ENCODE data around the gene DIPK2A. TPM values are rescaled to one million over a fixed set of nuclear protein-coding genes. Genes with fewer than 3 reads are reported as not detected.

DIPK2A gene
- total RNA-seq, 1 experiment from 2014 or later: 14.3 TPM

DNA sequence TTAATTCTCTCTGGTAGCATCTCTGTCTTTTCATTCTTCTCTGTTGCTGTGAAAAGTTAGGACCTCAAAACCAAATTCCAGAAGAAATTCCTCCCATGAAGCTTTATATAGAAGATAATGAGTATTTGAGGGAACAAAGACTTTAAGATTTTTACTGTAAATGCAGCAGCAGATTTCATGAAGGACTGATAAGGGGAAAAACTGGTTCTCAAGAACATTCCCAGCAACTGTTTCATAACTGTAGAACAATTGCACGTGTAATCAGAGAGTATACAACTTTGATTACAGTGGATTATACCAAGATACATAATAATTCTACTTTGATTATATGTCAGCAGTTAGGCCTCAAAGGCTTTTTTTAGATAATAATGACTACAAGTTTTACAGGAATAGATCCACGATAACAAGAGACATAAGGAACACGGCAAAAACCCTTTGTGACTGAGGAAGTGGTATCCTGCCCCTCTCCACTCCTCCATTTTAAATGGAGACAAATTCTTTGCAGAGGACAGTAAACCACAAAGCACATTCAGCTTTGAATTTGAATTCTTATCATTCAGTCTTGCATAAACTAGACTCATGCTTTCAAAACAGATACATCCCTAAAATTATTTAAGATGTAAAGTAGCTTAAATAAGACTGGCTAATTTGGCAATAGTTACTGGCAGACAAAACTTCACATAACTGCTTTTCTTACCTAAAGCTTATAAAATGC lies 42.9 kb upstream of the DIPK2A start:
- Histone ChIP-seq H3K27ac (ENCODE audit: low read length) (no peak overlapping the region), H3K9me3 (ENCODE audit: control insufficient read depth, insufficient read depth, low read depth, low read length) (no peaks in the 10 kb centered on the region), H3K4me3 (ENCODE audit: low read depth in 2 of 2, low read length in 2 of 2) (no peak overlapping the region), H3K27me3 (ENCODE audit: control insufficient read depth, insufficient read depth, low read length) (no peaks in the 10 kb centered on the region), H3K36me3 (ENCODE audit: control insufficient read depth, insufficient read depth, low read length) (no peaks in the 10 kb centered on the region), H3K4me1 (ENCODE audit: control insufficient read depth, insufficient read depth, low read length) (no peaks in the 10 kb centered on the region)
- no peak for DNase-seq (ENCODE audit: low read depth, low spot score)
- in situ Hi-C loops (cut with HindIII; ENCODE audit: low pct_unique_long_range_greater_than_20kb, low sequenced_read_pairs): no loop called here
- ATAC-seq: no peak
- TF ChIP-seq TCF7L2 (IDR thresholded peaks at IDR 0.05; ENCODE audit: low read depth, low read length) (no peak), SIN3A (IDR thresholded peaks at IDR 0.05; ENCODE audit: borderline replicate concordance, insufficient read depth, low read depth, low read length) (no peak)
- TF ChIP-seq, protein P1, sequence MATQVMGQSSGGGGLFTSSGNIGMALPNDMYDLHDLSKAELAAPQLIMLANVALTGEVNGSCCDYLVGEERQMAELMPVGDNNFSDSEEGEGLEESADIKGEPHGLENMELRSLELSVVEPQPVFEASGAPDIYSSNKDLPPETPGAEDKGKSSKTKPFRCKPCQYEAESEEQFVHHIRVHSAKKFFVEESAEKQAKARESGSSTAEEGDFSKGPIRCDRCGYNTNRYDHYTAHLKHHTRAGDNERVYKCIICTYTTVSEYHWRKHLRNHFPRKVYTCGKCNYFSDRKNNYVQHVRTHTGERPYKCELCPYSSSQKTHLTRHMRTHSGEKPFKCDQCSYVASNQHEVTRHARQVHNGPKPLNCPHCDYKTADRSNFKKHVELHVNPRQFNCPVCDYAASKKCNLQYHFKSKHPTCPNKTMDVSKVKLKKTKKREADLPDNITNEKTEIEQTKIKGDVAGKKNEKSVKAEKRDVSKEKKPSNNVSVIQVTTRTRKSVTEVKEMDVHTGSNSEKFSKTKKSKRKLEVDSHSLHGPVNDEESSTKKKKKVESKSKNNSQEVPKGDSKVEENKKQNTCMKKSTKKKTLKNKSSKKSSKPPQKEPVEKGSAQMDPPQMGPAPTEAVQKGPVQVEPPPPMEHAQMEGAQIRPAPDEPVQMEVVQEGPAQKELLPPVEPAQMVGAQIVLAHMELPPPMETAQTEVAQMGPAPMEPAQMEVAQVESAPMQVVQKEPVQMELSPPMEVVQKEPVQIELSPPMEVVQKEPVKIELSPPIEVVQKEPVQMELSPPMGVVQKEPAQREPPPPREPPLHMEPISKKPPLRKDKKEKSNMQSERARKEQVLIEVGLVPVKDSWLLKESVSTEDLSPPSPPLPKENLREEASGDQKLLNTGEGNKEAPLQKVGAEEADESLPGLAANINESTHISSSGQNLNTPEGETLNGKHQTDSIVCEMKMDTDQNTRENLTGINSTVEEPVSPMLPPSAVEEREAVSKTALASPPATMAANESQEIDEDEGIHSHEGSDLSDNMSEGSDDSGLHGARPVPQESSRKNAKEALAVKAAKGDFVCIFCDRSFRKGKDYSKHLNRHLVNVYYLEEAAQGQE (IDR thresholded peaks at IDR 0.05; ENCODE audit: insufficient read depth in 1 of 2, low read depth in 2 of 2, low read length in 1 of 2): no peak
- ChIA-PET POLR2A (no interaction called here), CTCF (no interaction called here)
- BruUV-seq (replicated peaks): no TSS peak
- intact Hi-C loops (cut with micrococcal nuclease; ENCODE audit: unreplicated experiment): no loop called here

DNA sequence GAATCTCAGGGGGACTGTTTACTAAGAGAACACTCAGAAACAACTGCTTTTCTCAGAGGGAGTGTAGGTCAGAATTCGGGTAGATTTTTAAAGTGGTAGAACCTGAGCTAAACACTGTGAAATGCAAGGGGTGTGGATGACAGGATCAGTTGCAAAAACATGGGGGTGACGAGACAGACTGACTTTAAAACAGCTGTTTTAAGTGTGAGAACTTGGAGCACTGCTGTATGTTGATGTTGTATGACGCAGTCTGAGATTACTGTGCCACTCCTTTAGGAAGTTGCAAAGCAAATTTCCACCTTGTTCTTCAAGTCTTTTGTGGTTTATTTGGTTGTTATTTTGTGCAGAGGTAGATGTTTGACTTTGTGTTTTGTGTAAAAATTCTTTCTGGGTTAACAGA lies 36.8 kb upstream of the DIPK2A start:
- DNase-seq (ENCODE audit: low read depth, low spot score) (no peak), ATAC-seq (no peak)
- ChIA-PET POLR2A (no interaction called here), CTCF (interaction anchor here (0.6 kb wide), 1 partner anchor 35 kb away, joined by 3 read pairs; no protein-coding TSS in a partner anchor)
- no TSS peak for BruUV-seq (replicated peaks)
- H3K27ac ChIP-seq (ENCODE audit: low read length): no peak overlapping the region
- H3K4me1 ChIP-seq (ENCODE audit: control insufficient read depth, insufficient read depth, low read length): no peaks in the 10 kb centered on the region
- in situ Hi-C loops (cut with HindIII; ENCODE audit: low pct_unique_long_range_greater_than_20kb, low sequenced_read_pairs) (no loop called here), intact Hi-C loops (cut with micrococcal nuclease; ENCODE audit: unreplicated experiment) (no loop called here)
- no peak for TF ChIP-seq POLR2AphosphoS5 (IDR thresholded peaks at IDR 0.05; ENCODE audit: low read depth, low read length)
- TF ChIP-seq, protein P1 (IDR thresholded peaks at IDR 0.05; ENCODE audit: insufficient read depth in 1 of 2, low read depth in 2 of 2, low read length in 1 of 2): no peak
- TF ChIP-seq TCF7L2 (IDR thresholded peaks at IDR 0.05; ENCODE audit: low read depth, low read length): no peak
- TF ChIP-seq, protein P2, sequence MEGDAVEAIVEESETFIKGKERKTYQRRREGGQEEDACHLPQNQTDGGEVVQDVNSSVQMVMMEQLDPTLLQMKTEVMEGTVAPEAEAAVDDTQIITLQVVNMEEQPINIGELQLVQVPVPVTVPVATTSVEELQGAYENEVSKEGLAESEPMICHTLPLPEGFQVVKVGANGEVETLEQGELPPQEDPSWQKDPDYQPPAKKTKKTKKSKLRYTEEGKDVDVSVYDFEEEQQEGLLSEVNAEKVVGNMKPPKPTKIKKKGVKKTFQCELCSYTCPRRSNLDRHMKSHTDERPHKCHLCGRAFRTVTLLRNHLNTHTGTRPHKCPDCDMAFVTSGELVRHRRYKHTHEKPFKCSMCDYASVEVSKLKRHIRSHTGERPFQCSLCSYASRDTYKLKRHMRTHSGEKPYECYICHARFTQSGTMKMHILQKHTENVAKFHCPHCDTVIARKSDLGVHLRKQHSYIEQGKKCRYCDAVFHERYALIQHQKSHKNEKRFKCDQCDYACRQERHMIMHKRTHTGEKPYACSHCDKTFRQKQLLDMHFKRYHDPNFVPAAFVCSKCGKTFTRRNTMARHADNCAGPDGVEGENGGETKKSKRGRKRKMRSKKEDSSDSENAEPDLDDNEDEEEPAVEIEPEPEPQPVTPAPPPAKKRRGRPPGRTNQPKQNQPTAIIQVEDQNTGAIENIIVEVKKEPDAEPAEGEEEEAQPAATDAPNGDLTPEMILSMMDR (IDR thresholded peaks at IDR 0.05): no peak
- TF ChIP-seq SIN3A (IDR thresholded peaks at IDR 0.05; ENCODE audit: borderline replicate concordance, insufficient read depth, low read depth, low read length): no peak
- H3K4me3 ChIP-seq (ENCODE audit: low read depth in 2 of 2, low read length in 2 of 2): no peak overlapping the region
- no peaks in the 10 kb centered on the region for H3K9me3 ChIP-seq (ENCODE audit: control insufficient read depth, insufficient read depth, low read depth, low read length)
- H3K27me3 ChIP-seq (ENCODE audit: control insufficient read depth, insufficient read depth, low read length): no peaks in the 10 kb centered on the region
- no peaks in the 10 kb centered on the region for H3K36me3 ChIP-seq (ENCODE audit: control insufficient read depth, insufficient read depth, low read length)

Data from Panc1 (cell line).